Jurkat, Clone E6-1 (cell line): ENCODE measurements around the gene RFLNA.
"Not testable (repeated sequence)": the region's sequence is repeated elsewhere in the genome, so short reads cannot be mapped to it uniquely, and the experiment has no call there.

ENCODE experiments used
- DNase-seq: peaks from one replicate; pipeline ENCODE4 v3.0.0-alpha.2; 2011; ENCODE audit warnings: low read depth, low spot score
- H3K4me3 ChIP-seq: 2 replicates; pipeline ENCODE4 v1.5.1; 2011; ENCODE audit warnings: mild to moderate bottlenecking, low read length, control low read depth, moderate library complexity

RFLNA gene

GRCh38 chr12:124279846-124280360 is 15.0 kb upstream of the RFLNA start:
- no peak for DNase-seq

GRCh38 chr12:124281309-124281708 is 13.6 kb upstream of the RFLNA start:
- no peak overlapping the region for H3K4me3 ChIP-seq
- DNase-seq, result no peak

More at GRCh38 chr12:124279846-124280360, 15.0 kb upstream of the RFLNA start:
- H3K4me3 ChIP-seq, result no peak overlapping the region

DNA sequence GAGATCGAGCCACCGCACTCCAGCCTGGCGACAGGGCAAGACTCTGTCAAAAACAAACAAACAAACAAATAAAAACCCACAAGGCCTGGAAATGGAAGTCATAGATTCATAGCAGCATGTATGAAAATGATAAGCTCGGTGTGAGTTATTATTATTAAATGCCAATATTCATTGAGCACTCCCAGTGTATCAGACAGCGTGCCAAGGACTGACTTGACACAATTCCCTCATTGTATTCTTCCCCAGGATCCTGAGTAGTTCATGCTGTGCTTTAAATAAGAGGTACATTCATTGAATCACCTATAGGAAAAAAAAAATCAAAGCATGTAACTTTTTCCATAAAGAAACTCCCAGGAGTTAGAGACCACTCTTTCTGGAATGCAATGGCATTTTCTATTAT is 12.6 kb upstream of the RFLNA start:
- H3K4me3 ChIP-seq, result no peak overlapping the region
- no peak for DNase-seq

GRCh38 chr12:124283326-124283725 is 11.6 kb upstream of the RFLNA start:
- H3K4me3 ChIP-seq, result no peak overlapping the region
- no peak for DNase-seq

- H3K4me3 ChIP-seq, result no peak overlapping the region
- no peak for DNase-seq
Measured at GRCh38 chr12:124284368-124284767, 10.5 kb upstream of the RFLNA start.

GRCh38 chr12:124286414-124286813 is 8.5 kb upstream of the RFLNA start:
- no peak overlapping the region for H3K4me3 ChIP-seq
- DNase-seq, result no peak

GRCh38 chr12:124286971-124287370 is 7.9 kb upstream of the RFLNA start:
- DNase-seq, result no peak
- no peak overlapping the region for H3K4me3 ChIP-seq

DNA sequence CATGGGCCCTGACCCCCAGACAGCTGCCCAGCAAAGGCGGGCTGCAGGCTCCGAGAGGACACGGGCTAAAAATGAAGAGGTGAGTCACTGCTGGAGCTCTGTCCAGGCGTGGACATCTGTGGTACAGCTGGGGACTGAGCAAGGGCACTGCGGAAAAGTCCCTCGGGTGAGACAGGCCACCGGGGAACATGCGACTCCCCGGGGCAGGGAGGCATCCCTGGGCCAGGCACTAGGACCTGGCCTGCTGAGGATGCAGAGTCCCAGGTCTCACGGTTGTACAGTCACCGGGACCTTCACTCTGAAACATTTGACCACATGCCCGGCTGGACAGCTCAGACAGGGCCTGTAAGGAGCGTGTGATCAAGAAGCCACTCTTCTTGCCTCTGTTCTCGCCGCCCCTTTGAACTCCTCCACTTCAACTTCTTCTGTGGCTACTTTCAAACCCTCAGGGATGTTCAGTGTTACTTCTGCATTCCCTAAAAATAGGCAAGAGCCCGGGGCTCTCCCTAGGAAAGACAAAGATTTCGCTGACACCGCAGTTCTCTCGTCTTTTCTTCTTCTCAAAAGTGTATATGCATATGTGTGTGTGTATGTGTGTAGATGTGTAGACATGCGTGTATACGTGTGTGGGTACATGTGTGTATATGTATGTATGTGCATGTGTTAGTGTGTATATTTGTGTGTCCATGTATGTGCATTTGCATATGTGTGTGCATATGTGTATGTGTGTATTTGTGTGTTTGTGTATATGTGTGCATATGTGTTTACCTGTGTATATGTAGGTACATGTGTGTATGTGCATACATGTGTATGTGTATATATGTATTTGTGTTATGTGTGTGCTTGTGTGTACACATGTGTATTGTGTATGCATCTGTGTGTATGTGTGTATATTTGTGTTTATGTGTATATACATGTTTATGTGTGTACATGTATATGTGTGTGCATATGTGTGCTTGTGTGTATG is 5.0 kb upstream of the RFLNA start:
- DNase-seq, result no peak

GRCh38 chr12:124292385-124292784 is 2.5 kb upstream of the RFLNA start:
- DNase-seq, result no peak
- H3K4me3 ChIP-seq, result no peak overlapping the region

More for the DNA sequence above, 5.0 kb upstream of the RFLNA start:
- no peak overlapping the region for H3K4me3 ChIP-seq

DNA sequence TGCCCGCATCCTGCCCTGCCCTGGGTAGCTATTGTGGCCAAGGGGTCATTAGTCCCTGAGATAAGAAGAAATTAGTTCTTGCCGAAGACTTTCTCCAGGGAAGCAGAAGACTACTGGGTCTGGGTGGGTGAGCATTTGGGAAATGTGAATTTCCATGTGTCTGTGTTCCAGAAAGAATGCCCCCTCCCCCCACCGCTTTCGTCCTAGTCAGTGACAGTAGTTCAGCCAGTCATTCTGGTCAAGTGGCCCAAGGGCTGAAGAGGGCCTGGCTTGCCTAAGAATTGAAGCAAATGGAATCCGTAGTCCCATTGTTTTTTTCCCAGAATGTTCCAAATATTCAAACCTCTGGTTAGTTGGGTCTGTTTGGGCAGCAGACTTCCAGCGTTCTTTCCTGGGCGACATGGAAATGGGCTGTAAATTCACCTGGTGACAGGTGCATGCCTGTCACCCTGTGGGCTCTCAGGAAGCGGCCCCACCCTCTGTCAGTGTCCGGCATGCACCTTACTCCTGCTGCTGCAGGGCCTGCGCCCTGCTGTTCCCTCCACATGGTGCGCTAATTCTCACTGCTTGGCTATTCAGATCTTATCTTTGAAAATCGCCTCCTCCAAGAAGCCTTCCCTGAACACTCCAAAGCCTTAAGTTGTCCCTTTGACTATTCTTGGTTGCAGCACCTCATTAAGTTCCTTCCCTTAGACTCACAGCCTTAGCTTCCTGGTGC is 1.4 kb upstream of the RFLNA start:
- H3K4me3 ChIP-seq, result no peak overlapping the region
- DNase-seq, result no peak

- no peak for DNase-seq
- no peak overlapping the region for H3K4me3 ChIP-seq
Measured at GRCh38 chr12:124295431-124296058, 652 bp downstream of the RFLNA start.

GRCh38 chr12:124296295-124296915 is 1.5 kb downstream of the RFLNA start:
- DNase-seq, result no peak
- no peak overlapping the region for H3K4me3 ChIP-seq

GRCh38 chr12:124296916-124297351 is 2.0 kb downstream of the RFLNA start:
- no peak overlapping the region for H3K4me3 ChIP-seq
- no peak for DNase-seq

DNA sequence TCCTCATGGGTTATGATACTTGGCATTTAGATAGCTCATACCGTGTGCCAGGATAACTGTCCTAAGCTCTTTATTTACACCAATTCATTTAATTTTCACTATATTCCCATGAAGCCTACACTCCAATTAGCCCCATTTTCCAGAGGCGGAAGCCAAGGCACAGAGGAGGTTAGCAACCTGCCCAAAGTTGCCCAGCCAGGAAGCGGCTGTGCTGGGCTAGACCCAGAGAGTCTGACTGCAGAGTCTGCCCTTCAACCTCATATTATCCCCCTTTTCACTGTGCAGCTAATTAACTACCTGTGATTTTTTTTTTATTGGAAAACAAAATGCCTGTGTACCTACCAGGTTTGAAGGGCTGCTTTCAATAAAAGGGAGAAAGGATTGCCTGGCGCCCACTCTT is 2.5 kb downstream of the RFLNA start:
- no peak for DNase-seq

GRCh38 chr12:124297856-124298255 is 3.0 kb downstream of the RFLNA start:
- H3K4me3 ChIP-seq, result no peak overlapping the region
- DNase-seq, result no peak

More for the DNA sequence above, 2.5 kb downstream of the RFLNA start:
- no peak overlapping the region for H3K4me3 ChIP-seq

DNA sequence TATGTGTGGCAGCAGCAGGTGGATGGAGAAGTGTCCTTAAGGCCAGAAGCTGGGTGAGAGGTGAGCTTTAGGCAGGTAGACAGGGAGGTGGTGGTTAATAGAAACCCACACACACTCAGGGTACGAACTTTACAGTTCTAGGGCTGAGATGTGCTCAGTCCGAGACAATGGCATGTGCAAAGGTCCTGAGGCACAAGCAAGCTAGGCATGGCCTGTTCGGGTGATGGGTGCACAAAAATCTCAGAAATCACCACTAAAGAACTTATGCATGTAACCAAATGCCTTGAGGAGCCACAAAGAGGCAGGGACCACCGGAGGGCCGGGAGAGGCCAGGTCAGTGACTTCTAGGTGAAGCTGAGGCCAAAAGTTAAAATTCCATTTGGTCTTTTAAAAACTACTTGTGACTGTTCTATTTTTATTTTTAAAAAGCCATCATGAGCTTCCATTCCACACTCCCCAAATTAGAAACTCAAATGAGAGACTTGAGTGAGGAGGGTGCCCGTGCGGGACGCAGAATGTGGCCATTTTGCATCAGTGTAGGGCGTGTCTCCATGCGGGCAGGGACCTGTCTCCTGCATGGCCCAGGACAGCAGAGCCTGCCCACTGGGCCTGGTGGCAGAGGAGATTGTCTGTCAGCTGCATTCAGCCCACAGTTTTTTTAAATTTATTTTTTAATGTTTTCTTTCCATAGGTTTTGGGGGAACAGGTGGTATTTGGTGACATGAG is 4.0 kb downstream of the RFLNA start:
- H3K4me3 ChIP-seq, result no peak overlapping the region
- no peak for DNase-seq

- DNase-seq, result no peak
- H3K4me3 ChIP-seq, result no peak overlapping the region
Measured at GRCh38 chr12:124299628-124300388, 4.9 kb downstream of the RFLNA start.

DNA sequence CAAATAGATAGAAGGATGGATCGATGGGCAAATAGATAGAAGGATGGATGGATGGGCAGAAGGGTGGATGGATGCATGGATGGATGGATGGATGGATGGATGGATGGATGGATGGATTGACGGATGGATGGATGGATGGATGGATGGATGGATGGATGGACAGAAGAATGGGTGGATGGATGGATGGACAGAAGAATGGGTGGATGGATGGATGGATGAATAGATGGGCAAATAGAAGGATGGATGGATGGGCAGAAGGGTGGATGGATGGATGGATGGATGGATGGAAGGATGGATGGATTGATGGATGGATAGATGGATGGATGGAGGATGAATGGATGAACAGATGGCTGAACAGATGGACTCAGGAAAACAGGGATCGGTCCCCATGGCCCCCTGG is 5.8 kb downstream of the RFLNA start:
- H3K4me3 ChIP-seq, DNase-seq: not testable (repeated sequence)
